Measurements from ENCODE around the gene UQCRQ.

The UQCRQ gene

GRCh38 chr5:132871459-132872284 lies 5.2 kb downstream of the UQCRQ start:
- DNase-seq (ENCODE audit: low read depth) = no peak

DNA sequence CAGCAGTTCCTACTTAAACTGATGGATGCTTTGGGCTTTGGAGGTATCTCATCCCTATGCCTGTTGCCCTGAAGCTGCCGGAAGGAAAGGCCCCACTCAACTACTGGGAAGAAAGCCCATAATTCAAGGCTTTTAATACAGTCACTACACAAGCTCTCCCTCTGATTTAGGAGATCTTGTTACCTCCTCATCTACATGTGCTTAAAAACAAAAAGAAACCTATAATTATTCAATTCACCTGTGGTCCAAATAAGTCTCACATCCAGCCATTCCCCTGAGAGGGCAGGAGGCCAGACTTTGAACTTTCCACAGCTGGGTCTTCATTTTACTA lies 6.3 kb downstream of the UQCRQ start:
- no peak for DNase-seq (ENCODE audit: low read depth)

DNA sequence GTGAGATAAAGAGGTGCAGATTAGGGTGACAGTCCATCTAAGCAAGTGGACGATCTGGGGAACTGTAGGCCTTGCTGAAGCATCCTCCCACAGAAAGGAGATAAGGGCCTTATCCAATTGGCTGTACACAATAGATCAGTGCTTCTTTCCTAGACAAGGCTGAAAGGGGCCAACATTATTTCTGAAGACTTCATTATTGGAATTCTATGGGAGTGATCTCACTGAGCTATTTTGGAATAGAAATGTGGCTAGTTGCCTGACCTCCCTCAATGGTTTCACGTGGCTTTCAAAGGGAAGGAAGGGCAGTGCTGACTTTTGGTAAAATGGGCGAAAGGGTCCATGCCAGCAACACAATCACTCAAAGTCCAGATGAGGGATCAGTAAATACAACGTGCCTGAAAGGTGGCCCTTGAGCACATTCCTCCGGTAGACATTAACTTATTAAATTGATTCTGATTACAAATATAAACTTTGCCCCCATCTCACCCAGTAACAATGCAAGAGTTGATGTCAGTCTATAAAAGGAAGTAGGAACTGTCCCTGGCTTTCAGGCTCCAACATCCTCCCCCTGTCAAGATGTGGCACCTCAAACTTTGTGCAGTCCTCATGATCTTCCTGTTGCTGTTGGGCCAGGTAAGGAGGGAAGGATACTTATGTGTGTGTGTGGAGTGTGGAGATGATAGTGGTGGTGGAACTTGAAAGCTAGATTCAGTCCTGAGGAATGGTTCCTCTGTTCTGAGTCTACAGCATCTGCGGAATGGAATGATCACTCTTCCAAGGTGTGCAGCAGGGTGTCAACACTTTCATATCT lies 6.9 kb downstream of the UQCRQ start, which contains the start of gene LEAP2:
Gene LEAP2 (plus strand): TSS at position 550 of the 811 bp plus-strand sequence. CDS start 27 bp downstream, at position 577.
- no peak for DNase-seq (ENCODE audit: low read depth)

DNA sequence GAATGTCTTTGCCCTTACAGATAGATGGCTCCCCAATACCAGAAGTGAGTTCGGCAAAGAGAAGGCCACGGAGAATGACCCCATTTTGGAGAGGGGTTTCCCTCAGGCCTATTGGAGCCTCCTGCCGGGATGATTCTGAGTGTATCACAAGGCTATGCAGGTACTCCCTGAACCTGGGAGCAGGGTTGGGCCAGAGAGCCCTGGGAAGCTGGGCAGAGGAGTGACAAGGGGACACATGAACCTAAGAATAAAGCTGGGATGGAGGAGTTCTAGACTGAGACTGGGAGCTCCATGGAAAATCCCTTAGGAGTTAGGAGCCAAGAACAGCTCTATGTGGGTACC lies 7.5 kb downstream of the UQCRQ start:
- no peak for DNase-seq (ENCODE audit: low read depth)

DNA sequence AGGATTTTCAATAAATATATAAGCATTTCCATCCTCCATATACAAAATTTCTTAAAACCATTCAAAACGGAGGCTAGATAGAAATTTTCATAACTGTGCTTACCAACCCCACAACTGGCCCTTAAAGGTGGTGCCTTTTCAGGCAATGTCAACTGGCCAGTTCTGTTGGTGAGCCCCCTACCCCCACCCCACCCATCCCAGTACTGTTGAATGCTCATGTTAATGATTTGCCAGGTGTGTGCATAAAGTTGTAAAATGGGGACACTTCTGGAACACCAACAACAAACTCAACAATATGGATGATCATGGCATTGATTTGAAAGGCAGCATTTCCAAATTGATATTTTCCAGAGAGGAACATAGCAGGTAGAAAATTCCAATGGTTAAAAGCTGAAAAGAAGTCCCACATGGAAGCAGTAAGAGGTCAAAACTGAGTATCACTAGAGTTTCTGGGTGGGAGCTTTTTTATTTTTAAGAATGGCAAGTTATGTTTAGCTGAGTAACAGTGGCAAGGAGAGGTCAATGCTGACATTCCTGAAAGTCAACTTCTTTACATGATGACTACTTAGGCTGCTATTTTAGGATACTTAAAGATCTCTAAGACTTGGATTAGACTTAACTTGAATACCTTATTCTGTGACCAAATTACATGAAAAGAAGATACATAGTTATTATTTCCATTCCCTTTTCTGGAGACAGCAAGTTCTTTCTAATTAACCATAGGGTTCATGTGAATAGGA lies 9.7 kb downstream of the UQCRQ start:
- no peak for DNase-seq (ENCODE audit: low read depth)

DNA sequence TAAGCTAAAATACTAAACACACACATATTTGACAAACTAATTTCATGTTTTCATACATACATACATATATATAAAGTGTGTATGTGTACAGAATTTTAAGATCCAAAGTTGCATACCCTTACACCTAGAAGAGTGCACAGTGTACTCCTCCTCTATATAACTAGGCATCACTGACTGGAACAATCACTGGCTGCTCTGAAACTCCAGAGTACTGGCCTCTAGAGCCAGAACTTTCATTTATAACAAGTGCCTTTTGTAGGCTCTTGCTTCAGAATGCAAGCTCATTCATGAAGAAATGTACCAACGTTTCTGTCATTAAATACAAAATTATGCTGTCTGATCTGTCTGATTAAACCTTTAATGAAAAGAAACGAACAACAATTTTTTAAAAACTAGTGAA lies 11.0 kb downstream of the UQCRQ start:
- no peak for DNase-seq (ENCODE audit: low read depth)

GRCh38 chr5:132877938-132878337 lies 11.5 kb downstream of the UQCRQ start:
- no peak for DNase-seq (ENCODE audit: low read depth)

GRCh38 chr5:132883261-132883834 lies 16.9 kb downstream of the UQCRQ start:
- DNase-seq (ENCODE audit: low read depth) = no peak

GRCh38 chr5:132884548-132884947 lies 18.1 kb downstream of the UQCRQ start:
- DNase-seq (ENCODE audit: low read depth) = no peak

GRCh38 chr5:132886064-132886823 lies 19.8 kb downstream of the UQCRQ start:
- DNase-seq (ENCODE audit: low read depth) = no peak

- no peak for DNase-seq (ENCODE audit: low read depth)
Observed at GRCh38 chr5:132887283-132887682, 20.8 kb downstream of the UQCRQ start.

- DNase-seq (ENCODE audit: low read depth) = no peak
Observed at GRCh38 chr5:132889501-132889900, 23.1 kb downstream of the UQCRQ start.

- DNase-seq (ENCODE audit: low read depth) = no peak
Observed at GRCh38 chr5:132890817-132891216, 24.4 kb downstream of the UQCRQ start.

GRCh38 chr5:132895719-132896305 lies 29.4 kb downstream of the UQCRQ start:
- DNase-seq (ENCODE audit: low read depth) = no peak

- no peak for DNase-seq (ENCODE audit: low read depth)
Observed at GRCh38 chr5:132896685-132897084, 30.2 kb downstream of the UQCRQ start.

DNA sequence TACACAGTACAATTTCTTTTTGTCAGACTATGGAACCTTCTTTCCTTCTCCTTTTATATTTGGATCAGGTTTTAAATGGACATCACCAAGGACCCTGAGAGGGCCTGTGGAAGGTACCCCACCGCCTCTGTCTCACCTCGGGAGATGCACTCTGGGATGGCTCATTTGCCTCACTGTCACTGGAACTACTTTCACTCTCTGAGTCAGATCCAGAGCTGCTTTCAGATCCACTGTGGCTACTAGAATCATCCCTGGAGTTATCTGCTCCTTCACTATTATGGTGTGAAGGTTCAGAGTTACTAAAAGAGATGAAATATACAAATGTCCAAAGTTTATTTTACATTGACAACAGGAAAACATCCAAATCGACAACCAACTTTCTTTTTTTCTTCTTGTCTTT lies 31.7 kb downstream of the UQCRQ start:
- DNase-seq (ENCODE audit: low read depth) = no peak

- no peak for DNase-seq (ENCODE audit: low read depth)
Observed at GRCh38 chr5:132901036-132901435, 34.6 kb downstream of the UQCRQ start.

GRCh38 chr5:132901730-132902129 lies 35.3 kb downstream of the UQCRQ start:
- no peak for DNase-seq (ENCODE audit: low read depth)

DNA sequence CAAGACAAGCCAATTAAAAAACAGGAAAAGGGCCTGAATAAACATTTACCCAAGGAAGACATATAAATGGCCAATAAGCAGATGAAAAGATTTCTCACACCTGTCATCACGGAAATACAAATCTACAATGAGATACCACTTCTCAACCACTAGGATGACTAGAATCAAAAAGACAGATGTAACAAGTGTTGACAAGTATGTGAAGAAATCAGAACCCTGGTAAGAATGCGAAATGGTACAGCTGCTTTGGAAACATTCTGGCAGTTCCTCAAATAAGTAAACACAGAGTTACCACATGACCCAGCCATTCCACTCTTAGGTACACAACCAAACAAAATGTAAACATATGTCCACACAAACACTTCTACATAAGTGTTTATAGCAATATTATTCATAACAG lies 39.5 kb downstream of the UQCRQ start:
- peak; percentile 13 for DNase-seq (ENCODE audit: low read depth)

DNA sequence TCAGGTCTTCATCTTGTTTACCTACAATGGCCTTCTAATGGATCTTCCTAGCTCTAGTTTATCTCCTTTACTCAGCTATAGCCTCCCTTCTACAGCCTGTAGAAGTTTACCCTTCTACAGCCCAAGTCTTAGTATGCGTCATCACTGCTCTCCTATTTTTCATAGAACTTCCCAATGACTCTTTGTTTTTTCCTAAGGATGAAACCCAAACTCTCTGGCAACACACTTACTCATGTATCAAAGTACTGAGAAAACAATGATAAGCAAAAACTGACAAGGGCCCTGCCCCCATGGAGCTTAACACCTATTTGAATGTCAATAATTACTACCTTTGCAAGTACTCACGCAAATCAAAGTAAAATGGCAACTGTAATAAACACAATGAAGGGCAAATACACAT lies 40.7 kb downstream of the UQCRQ start:
- DNase-seq (ENCODE audit: low read depth) = no peak

- DNase-seq (ENCODE audit: low read depth) = no peak
Observed at GRCh38 chr5:132909702-132910101, 43.3 kb downstream of the UQCRQ start.

Data from GM04503 (cell line).